Measurements from ENCODE around the gene TTPAL.

TTPAL gene

GRCh38 chr20:44488551-44488950 lies 12.9 kb downstream of the TTPAL start:
- H3K79me2 ChIP-seq, result peaks cover 2% of the 10 kb centered on the region

DNA sequence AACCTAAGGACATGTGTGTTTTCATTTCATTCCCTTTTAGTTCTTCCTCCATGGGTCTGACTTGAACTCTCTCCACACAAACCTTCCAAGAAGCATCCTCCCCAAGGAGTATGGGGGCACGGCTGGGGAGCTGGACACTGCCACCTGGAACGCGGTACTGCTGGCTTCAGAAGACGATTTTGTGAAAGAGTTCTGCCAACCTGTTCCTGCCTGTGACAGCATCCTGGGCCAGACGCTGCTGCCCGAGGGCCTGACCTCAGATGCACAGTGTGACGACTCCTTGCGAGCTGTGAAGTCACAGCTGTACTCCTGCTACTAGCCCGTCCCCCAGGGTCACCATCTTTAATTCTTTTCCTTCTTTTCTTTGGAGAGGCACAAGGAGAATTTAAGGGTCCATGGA lies 13.5 kb downstream of the TTPAL start:
- Histone ChIP-seq H3K9ac (no peak overlapping the region), H3K4me2 (ENCODE audit: low read length) (no peak overlapping the region), H3K4me1 (peaks cover 4% of the 10 kb centered on the region), H3K9me3 (ENCODE audit: control insufficient read depth, low read length) (no peaks in the 10 kb centered on the region), H3K4me3 (ENCODE audit: low read depth, low read length) (no peak overlapping the region), H3K27me3 (ENCODE audit: control insufficient read depth, insufficient read depth, low read length) (no peaks in the 10 kb centered on the region), H3K27ac (no peak overlapping the region), H2AFZ (no peak overlapping the region), H3K36me3 (ENCODE audit: control insufficient read depth, insufficient read depth, low read length) (no peaks in the 10 kb centered on the region), H3K79me2 (peaks cover 2% of the 10 kb centered on the region)
- no peak for TF ChIP-seq CTCF (IDR thresholded peaks at IDR 0.05)

More at GRCh38 chr20:44488551-44488950, 12.9 kb downstream of the TTPAL start:
- Histone ChIP-seq H3K4me3 (ENCODE audit: low read depth, low read length) (no peak overlapping the region), H3K4me2 (ENCODE audit: low read length) (no peak overlapping the region), H3K9ac (no peak overlapping the region), H3K4me1 (peaks cover 4% of the 10 kb centered on the region), H3K27me3 (ENCODE audit: control insufficient read depth, insufficient read depth, low read length) (no peaks in the 10 kb centered on the region), H3K36me3 (ENCODE audit: control insufficient read depth, insufficient read depth, low read length) (no peaks in the 10 kb centered on the region), H2AFZ (no peak overlapping the region), H3K9me3 (ENCODE audit: control insufficient read depth, low read length) (no peaks in the 10 kb centered on the region), H3K27ac (no peak overlapping the region)
- TF ChIP-seq CTCF (IDR thresholded peaks at IDR 0.05), result no peak

DNA sequence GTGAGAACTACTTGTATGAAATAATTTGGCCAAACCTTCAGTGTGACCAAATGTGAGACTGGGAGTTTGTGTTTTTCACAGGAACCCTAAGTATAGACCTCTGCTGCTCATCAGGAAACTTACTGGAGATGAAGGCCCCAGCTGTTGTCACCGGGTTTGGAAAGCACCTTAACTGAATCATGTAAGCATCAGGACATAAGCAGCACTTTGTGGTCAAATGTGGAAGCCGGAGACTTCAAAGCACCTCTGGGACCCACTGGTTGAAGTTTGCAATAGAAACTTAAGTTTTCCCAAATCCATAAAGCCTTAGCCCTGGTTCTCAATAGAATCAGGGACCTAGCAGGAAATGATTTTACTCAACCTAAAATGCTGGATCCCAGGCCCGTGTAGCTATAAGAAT lies 14.3 kb downstream of the TTPAL start:
- Histone ChIP-seq H3K4me3 (ENCODE audit: low read depth, low read length) (no peak overlapping the region), H3K27me3 (ENCODE audit: control insufficient read depth, insufficient read depth, low read length) (no peaks in the 10 kb centered on the region), H3K36me3 (ENCODE audit: control insufficient read depth, insufficient read depth, low read length) (no peaks in the 10 kb centered on the region), H3K27ac (no peak overlapping the region), H3K79me2 (peaks cover 2% of the 10 kb centered on the region), H2AFZ (no peak overlapping the region), H3K9me3 (ENCODE audit: control insufficient read depth, low read length) (no peaks in the 10 kb centered on the region), H3K9ac (no peak overlapping the region), H3K4me2 (ENCODE audit: low read length) (no peak overlapping the region), H3K4me1 (peaks cover 4% of the 10 kb centered on the region)
- no peak for TF ChIP-seq CTCF (IDR thresholded peaks at IDR 0.05)

DNA sequence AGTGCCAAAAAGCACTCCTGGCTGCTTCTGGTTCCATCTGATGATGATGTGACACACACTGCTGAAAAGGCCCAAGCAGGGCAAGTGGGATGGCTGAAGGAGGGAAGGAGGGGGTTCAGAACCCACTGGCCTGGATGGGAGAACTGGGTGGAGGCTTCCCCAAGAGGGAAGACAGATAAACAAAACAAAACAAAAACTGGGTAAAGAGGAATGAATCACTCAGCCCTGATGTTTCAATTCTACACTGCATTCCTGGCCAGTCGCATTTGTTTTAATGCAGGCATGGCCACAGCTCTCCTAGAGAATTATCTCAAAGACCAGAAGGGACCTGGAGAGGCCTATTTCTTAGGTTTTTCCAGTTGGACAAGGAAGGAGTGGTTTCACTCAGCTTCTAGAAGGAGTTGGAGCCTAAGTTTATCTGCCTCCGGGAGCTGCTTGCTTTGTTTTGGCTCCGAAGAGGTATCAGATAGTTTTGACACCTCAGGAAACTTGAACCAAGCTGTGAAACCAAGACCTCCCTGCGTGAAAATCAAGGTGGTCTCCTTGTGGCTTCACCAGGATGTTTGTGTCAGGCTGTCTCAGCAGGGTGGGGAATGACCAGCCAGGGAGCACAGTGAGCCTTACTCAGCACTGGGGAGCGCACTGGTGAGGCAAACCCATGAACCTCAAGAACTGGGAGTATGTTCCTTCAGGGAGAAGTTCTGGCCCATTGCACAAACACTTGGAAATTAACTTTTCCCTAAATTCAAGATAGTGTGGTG lies 16.1 kb downstream of the TTPAL start:
- no peaks in the 10 kb centered on the region for H3K36me3 ChIP-seq (ENCODE audit: control insufficient read depth, insufficient read depth, low read length)
- no peak for TF ChIP-seq CTCF (IDR thresholded peaks at IDR 0.05)
- peaks cover 4% of the 10 kb centered on the region for H3K4me1 ChIP-seq
- H2AFZ ChIP-seq, result no peak overlapping the region
- no peaks in the 10 kb centered on the region for H3K79me2 ChIP-seq
- no peak overlapping the region for H3K27ac ChIP-seq
- H3K4me2 ChIP-seq (ENCODE audit: low read length), result no peak overlapping the region
- H3K9ac ChIP-seq, result no peak overlapping the region
- no peak overlapping the region for H3K4me3 ChIP-seq (ENCODE audit: low read depth, low read length)
- H3K27me3 ChIP-seq (ENCODE audit: control insufficient read depth, insufficient read depth, low read length), result no peaks in the 10 kb centered on the region
- H3K9me3 ChIP-seq (ENCODE audit: control insufficient read depth, low read length), result no peaks in the 10 kb centered on the region

GRCh38 chr20:44494266-44494665 lies 18.6 kb downstream of the TTPAL start:
- TF ChIP-seq CTCF (IDR thresholded peaks at IDR 0.05), result no peak
- no peak overlapping the region for H3K9ac ChIP-seq
- no peak overlapping the region for H2AFZ ChIP-seq
- no peaks in the 10 kb centered on the region for H3K27me3 ChIP-seq (ENCODE audit: control insufficient read depth, insufficient read depth, low read length)
- H3K9me3 ChIP-seq (ENCODE audit: control insufficient read depth, low read length), result no peaks in the 10 kb centered on the region
- H3K79me2 ChIP-seq, result no peaks in the 10 kb centered on the region
- no peaks in the 10 kb centered on the region for H3K36me3 ChIP-seq (ENCODE audit: control insufficient read depth, insufficient read depth, low read length)
- no peak overlapping the region for H3K4me3 ChIP-seq (ENCODE audit: low read depth, low read length)
- peaks cover 4% of the 10 kb centered on the region for H3K4me1 ChIP-seq
- no peak overlapping the region for H3K4me2 ChIP-seq (ENCODE audit: low read length)
- no peak overlapping the region for H3K27ac ChIP-seq

Data from parathyroid adenoma (tissue), 2 donors.